H1 (cell line): ENCODE data around the gene ZNF521. TPM values are rescaled to one million over a fixed set of nuclear protein-coding genes. Genes with fewer than 3 reads are reported as not detected.

Experiments
- CTCF ChIA-PET: fragments of 300-600 bp; sonication (Branson Sonifier 250); formaldehyde crosslinking; loops from one replicate; lab custom pipeline; 2021; ENCODE audit not compliant: partially characterized antibody; lab: Charles Lee
- POLR2A ChIA-PET: fragments of 300-600 bp; sonication (Branson Sonifier 250); formaldehyde crosslinking; loops from one replicate; lab custom pipeline; 2021; ENCODE audit warnings: inconsistent platforms; ENCODE audit not compliant: partially characterized antibody; lab: Charles Lee
- DNase-seq, 2 experiments: peaks; one replicate each; pipeline versions ENCODE4 v3.0.0 to v3.0.0-alpha.2; 2010 to 2022; ENCODE audit warnings: low spot score in 2 of 2, low read depth in 1 of 2, mixed read lengths in 1 of 2
- FAIRE-seq: peaks from 2 replicates; lab custom pipeline; 2011; peaks lifted over from hg19 to GRCh38; lab: Jason Lieb, UNC
- H2AFZ ChIP-seq: 2 replicates; pipeline ENCODE4 v1.8.1; 2012; ENCODE audit warnings: low read length, inconsistent platforms
- H2AK5ac ChIP-seq: 2 replicates; pipeline ENCODE4 v1.6.1; 2013; ENCODE audit warnings: low read depth, low read length
- H2BK120ac ChIP-seq: replicated peaks from 2 replicates; pipeline ENCODE3; 2013; ENCODE audit warnings: low read depth, low read length, inconsistent platforms
- H2BK12ac ChIP-seq: 2 replicates; pipeline ENCODE4 v1.6.1; 2013; ENCODE audit warnings: low read depth, low read length
- H2BK15ac ChIP-seq: 2 replicates; pipeline ENCODE4 v1.6.1; 2013; ENCODE audit warnings: low read length
- H2BK20ac ChIP-seq: 2 replicates; pipeline ENCODE4 v1.6.1; 2013; ENCODE audit warnings: low read length
- H2BK5ac ChIP-seq: 2 replicates; pipeline ENCODE4 v1.6.1; 2013; ENCODE audit warnings: low read depth, low read length
- H3K14ac ChIP-seq: 2 replicates; pipeline ENCODE4 v1.6.1; 2013; ENCODE audit warnings: inconsistent platforms; ENCODE audit not compliant: insufficient read length
- H3K18ac ChIP-seq: 2 replicates; pipeline ENCODE4 v1.6.1; 2013; ENCODE audit warnings: low read length; ENCODE audit errors: extremely low read depth
- H3K23ac ChIP-seq: 2 replicates; pipeline ENCODE4 v1.6.1; 2013; ENCODE audit warnings: inconsistent platforms; ENCODE audit not compliant: insufficient read length
- H3K23me2 ChIP-seq: 2 replicates; pipeline ENCODE4 v1.6.1; 2013; ENCODE audit warnings: low read depth, low read length
- H3K27ac ChIP-seq: 2 replicates; pipeline ENCODE4 v1.6.1; 2011; ENCODE audit warnings: low read depth, low read length, inconsistent platforms
- H3K27me3 ChIP-seq, 4 experiments: replicated peaks in 1 of 4; 1 replicate in 1 of 4; 2 replicates in 3 of 4; pipeline versions ENCODE4 v1.6.1 to v1.8.1; 2011 to 2013; ENCODE audit warnings: low read length in 3 of 4, mild to moderate bottlenecking in 3 of 4, inconsistent platforms in 2 of 4, mixed read lengths in 2 of 4, moderate library complexity in 1 of 4; ENCODE audit not compliant: control insufficient read depth in 3 of 4, insufficient read depth in 3 of 4; ENCODE audit errors: extremely low read depth in 1 of 4
- H3K36me3 ChIP-seq, 4 experiments: 2 replicates each; pipeline versions ENCODE4 v1.6.1 to v1.8.1; 2011 to 2013; ENCODE audit warnings: mild to moderate bottlenecking in 4 of 4, low read length in 3 of 4, moderate library complexity in 2 of 4, control low read depth in 1 of 4, inconsistent platforms in 1 of 4; ENCODE audit not compliant: insufficient read depth in 4 of 4, control insufficient read depth in 2 of 4
- H3K4ac ChIP-seq: replicated peaks from 2 replicates; pipeline ENCODE3; 2013; ENCODE audit warnings: low read length, low read depth, mixed read lengths, inconsistent platforms; ENCODE audit not compliant: insufficient read length
- H3K4me1 ChIP-seq, 4 experiments: replicated peaks in 1 of 4; 1 replicate in 1 of 4; 2 replicates in 3 of 4; pipeline versions ENCODE4 v1.6.1 to v1.8.1; 2011 to 2013; ENCODE audit warnings: low read length in 3 of 4, inconsistent platforms in 2 of 4, mixed read lengths in 1 of 4; ENCODE audit not compliant: insufficient read depth in 4 of 4, control insufficient read depth in 3 of 4
- H3K4me2 ChIP-seq, 2 experiments: 2 replicates each; pipeline versions ENCODE4 v1.6.1 to v1.8.1; 2011 to 2013; ENCODE audit warnings: low read depth in 2 of 2, low read length in 2 of 2, control low read depth in 1 of 2, inconsistent platforms in 1 of 2, mild to moderate bottlenecking in 1 of 2; ENCODE audit not compliant: insufficient read depth in 1 of 2
- H3K4me3 ChIP-seq, 4 experiments: fragments of 200-600, 300-600 bp in 1 of 4; sonication (generic), shearing (Covaris generic), sonication (Bioruptor Twin) in 1 of 4; 2 replicates each; pipeline versions ENCODE4 v1.5.1 to v1.8.1; 2011 to 2016; ENCODE audit warnings: low read length in 4 of 4, low read depth in 3 of 4, control low read depth in 2 of 4, inconsistent platforms in 2 of 4, mild to moderate bottlenecking in 2 of 4, mixed read lengths in 1 of 4, moderate library complexity in 1 of 4; ENCODE audit not compliant: insufficient read depth in 2 of 4; ENCODE audit errors: extremely low read depth in 1 of 4
- H3K56ac ChIP-seq: replicated peaks from 2 replicates; pipeline ENCODE3; 2013; ENCODE audit warnings: low read depth, mild to moderate bottlenecking, mixed read lengths, low read length, inconsistent platforms; ENCODE audit not compliant: insufficient read length
- H3K79me1 ChIP-seq: 2 replicates; pipeline ENCODE4 v1.6.1; 2013; ENCODE audit warnings: low read depth, low read length, control low read depth
- H3K79me2 ChIP-seq, 2 experiments: 2 replicates each; pipeline versions ENCODE4 v1.6.1 to v1.8.1; 2012 to 2013; ENCODE audit warnings: low read length in 2 of 2, mild to moderate bottlenecking in 2 of 2, inconsistent platforms in 1 of 2; ENCODE audit not compliant: insufficient read depth in 2 of 2, control insufficient read depth in 1 of 2
- H3K9ac ChIP-seq, 4 experiments: replicated peaks in 1 of 4; 1 replicate in 1 of 4; 2 replicates in 3 of 4; pipeline versions ENCODE4 v1.6.1 to v1.8.1; 2011 to 2013; ENCODE audit warnings: low read depth in 3 of 4, low read length in 3 of 4, control low read depth in 2 of 4, mild to moderate bottlenecking in 2 of 4, moderate library complexity in 2 of 4, inconsistent platforms in 1 of 4; ENCODE audit errors: extremely low read depth in 1 of 4
- H3K9me3 ChIP-seq, 2 experiments: 2 replicates each; pipeline versions ENCODE4 v1.6.1 to v1.8.1; 2012 to 2013; ENCODE audit warnings: mild to moderate bottlenecking in 2 of 2, moderate library complexity in 2 of 2, control low read depth in 1 of 2, inconsistent platforms in 1 of 2, low read depth in 1 of 2, low read length in 1 of 2, mixed read lengths in 1 of 2; ENCODE audit not compliant: insufficient read depth in 2 of 2
- H4K20me1 ChIP-seq, 2 experiments: replicated peaks in 1 of 2; 2 replicates each; pipeline versions ENCODE3 to v1.8.1; 2011 to 2013; ENCODE audit warnings: inconsistent platforms in 2 of 2, low read length in 2 of 2, mild to moderate bottlenecking in 1 of 2; ENCODE audit not compliant: insufficient read depth in 2 of 2, control insufficient read depth in 1 of 2
- H4K5ac ChIP-seq: 2 replicates; pipeline ENCODE4 v1.6.1; 2013; ENCODE audit warnings: low read length, low read depth, mixed read lengths, inconsistent platforms; ENCODE audit not compliant: insufficient read length
- H4K8ac ChIP-seq: 2 replicates; pipeline ENCODE4 v1.8.0; 2013; ENCODE audit warnings: mild to moderate bottlenecking, moderate library complexity, low read length, inconsistent platforms; ENCODE audit not compliant: insufficient read depth; ENCODE audit errors: extremely low read depth
- H4K91ac ChIP-seq: replicated peaks from 2 replicates; pipeline ENCODE3; 2013; ENCODE audit warnings: low read length, mixed read lengths, inconsistent platforms; ENCODE audit not compliant: insufficient read length
- BACH1 ChIP-seq: IDR thresholded peaks from 2 replicates; pipeline ENCODE4 v1.6.1; 2012; ENCODE audit warnings: low read length, improper control_type of control experiment
- MAFK ChIP-seq: IDR thresholded peaks from 2 replicates; pipeline ENCODE4 v1.6.1; 2012; ENCODE audit warnings: low read depth, mild to moderate bottlenecking, improper control_type of control experiment, low read length
- ZNF274 ChIP-seq: IDR thresholded peaks from 2 replicates; pipeline ENCODE4 v1.7.0; 2012; ENCODE audit warnings: low read length, borderline replicate concordance; ENCODE audit errors: extremely low read depth
- polyA plus RNA-seq, 7 experiments: library from polyadenylated mRNA; depleted of rRNA in 3 of 7; stranded (reverse) in 5 of 7; unstranded in 2 of 7; fragments of >200 nt in 5 of 7; fragments of 200-250 nt in 2 of 7; gene quantifications; 1 replicate in 5 of 7; 2 replicates in 1 of 7; 4 replicates in 1 of 7; pipeline versions ENCODE4 v1.2.1 to v1.2.3, GENCODE V29; 2011 to 2013; ENCODE audit warnings: missing spikeins in 2 of 7, mixed read lengths in 2 of 7
- total RNA-seq: library from RNA; stranded (reverse); fragmentation: NEBNext Ultra II Directional; extraction: Animal tissue kit (Norgen Biotek cat#: 25700); gene quantifications from 2 replicates; pipeline ENCODE4 v1.2.1, GENCODE V29; 2021

ZNF521 gene
- total and polyA plus RNA-seq, 2 of the 8 experiments (the other 6 are each of a cell fraction or from before 2014, with no cell fraction given): 9.5 to 15.8 TPM

GRCh38 chr18:25247725-25248124 lies 104.2 kb downstream of the ZNF521 start:
- Histone ChIP-seq H4K91ac (no peak overlapping the region), H3K27me3 (no peaks in the 10 kb centered on the region), H3K9ac (no peak overlapping the region), H3K56ac (no peak overlapping the region), H3K18ac (no peak overlapping the region), H2BK15ac (no peak overlapping the region), H2AK5ac (no peak overlapping the region), H2AFZ (no peak overlapping the region), H3K79me2 (no peaks in the 10 kb centered on the region), H3K79me1 (no peaks in the 10 kb centered on the region), H4K8ac (no peak overlapping the region), H3K4me1 (peaks cover 0 to 4% (median 0%) of the 10 kb centered on the region in 4 experiments; a peak in 1 of 7 replicates), H2BK12ac (no peak overlapping the region), H2BK5ac (no peak overlapping the region), H4K20me1 (peaks cover 0 to 4% of the 10 kb centered on the region in 2 experiments), H4K5ac (no peak overlapping the region), H3K36me3 (no peaks in the 10 kb centered on the region), H3K23me2 (no peaks in the 10 kb centered on the region), H3K9me3 (no peaks in the 10 kb centered on the region), H3K14ac (no peak overlapping the region), H3K4ac (no peak overlapping the region), H2BK120ac (no peak overlapping the region), H3K27ac (no peak overlapping the region), H3K4me3 (no peak overlapping the region), H2BK20ac (no peak overlapping the region), H3K4me2 (no peak overlapping the region), H3K23ac (no peak overlapping the region)
- POLR2A ChIA-PET: no interaction called here
- CTCF ChIA-PET: no interaction called here
- FAIRE-seq (no peak), DNase-seq (no peak)
- no peak for TF ChIP-seq ZNF274
- no peak for TF ChIP-seq MAFK
- TF ChIP-seq BACH1: no peak
